ENCODE results near the gene ATN1.

DNA sequence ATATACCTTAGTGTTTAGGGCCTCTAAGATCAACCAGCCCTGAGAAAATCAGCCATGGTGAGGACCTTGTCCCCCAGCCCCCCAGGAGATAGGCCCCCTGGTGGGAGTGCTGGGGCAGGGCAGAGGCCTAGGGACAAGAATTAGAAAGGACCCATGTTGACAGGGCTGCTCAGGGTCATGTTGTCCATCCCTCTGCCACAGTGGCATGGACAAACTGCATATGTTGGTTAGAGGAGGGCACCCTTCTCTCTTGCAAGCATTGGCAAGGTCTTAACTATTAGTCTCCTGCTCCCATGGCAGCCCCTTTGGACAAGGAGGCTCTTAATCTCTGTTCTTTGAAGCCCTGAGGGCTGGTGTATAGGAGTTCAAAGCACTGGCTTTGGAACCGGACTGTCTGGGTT lies 22.6 kb downstream of the ATN1 start:
- TF ChIP-seq, protein P1, sequence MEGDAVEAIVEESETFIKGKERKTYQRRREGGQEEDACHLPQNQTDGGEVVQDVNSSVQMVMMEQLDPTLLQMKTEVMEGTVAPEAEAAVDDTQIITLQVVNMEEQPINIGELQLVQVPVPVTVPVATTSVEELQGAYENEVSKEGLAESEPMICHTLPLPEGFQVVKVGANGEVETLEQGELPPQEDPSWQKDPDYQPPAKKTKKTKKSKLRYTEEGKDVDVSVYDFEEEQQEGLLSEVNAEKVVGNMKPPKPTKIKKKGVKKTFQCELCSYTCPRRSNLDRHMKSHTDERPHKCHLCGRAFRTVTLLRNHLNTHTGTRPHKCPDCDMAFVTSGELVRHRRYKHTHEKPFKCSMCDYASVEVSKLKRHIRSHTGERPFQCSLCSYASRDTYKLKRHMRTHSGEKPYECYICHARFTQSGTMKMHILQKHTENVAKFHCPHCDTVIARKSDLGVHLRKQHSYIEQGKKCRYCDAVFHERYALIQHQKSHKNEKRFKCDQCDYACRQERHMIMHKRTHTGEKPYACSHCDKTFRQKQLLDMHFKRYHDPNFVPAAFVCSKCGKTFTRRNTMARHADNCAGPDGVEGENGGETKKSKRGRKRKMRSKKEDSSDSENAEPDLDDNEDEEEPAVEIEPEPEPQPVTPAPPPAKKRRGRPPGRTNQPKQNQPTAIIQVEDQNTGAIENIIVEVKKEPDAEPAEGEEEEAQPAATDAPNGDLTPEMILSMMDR (conservative IDR thresholded peaks at IDR 0.05; ENCODE audit: low read length): peak; percentile 82
- no peak for TF ChIP-seq EZH2phosphoT487 (IDR thresholded peaks at IDR 0.05; ENCODE audit: borderline replicate concordance, low read depth, low read length)

All from OCI-LY7 (cell line).